OCI-M2 (cell line): ENCODE results near the gene KRTAP10-5.
"Not testable (repeated sequence)": the region's sequence is repeated elsewhere in the genome, so short reads cannot be mapped to it uniquely, and the experiment has no call there.

Source experiments
- DNase-seq: peaks from one replicate; lab custom pipeline; 2025; ENCODE audit not compliant: unreplicated experiment; lab: John Stamatoyannopoulos, UW

Gene KRTAP10-5

DNA sequence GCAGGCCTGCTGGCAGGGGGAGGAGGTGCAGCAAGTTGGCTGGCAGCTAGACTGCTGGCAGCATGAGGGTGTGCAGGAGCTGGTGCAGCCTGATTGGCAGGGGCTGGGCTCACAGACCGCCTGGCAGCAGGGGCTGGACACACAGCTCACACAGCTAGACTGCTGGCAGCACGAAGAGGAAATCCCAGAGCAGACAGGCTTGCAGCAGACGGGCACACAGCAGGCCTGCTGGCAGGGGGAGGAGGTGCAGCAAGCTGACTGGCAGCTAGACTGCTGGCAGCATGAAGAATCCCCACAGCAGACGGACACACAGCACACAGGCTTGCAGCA lies 11.4 kb upstream of the KRTAP10-5 start:
- DNase-seq = not testable (repeated sequence)

- not testable (repeated sequence) for DNase-seq
Measured at GRCh38 chr21:44590897-44591800, 10.7 kb upstream of the KRTAP10-5 start.

DNA sequence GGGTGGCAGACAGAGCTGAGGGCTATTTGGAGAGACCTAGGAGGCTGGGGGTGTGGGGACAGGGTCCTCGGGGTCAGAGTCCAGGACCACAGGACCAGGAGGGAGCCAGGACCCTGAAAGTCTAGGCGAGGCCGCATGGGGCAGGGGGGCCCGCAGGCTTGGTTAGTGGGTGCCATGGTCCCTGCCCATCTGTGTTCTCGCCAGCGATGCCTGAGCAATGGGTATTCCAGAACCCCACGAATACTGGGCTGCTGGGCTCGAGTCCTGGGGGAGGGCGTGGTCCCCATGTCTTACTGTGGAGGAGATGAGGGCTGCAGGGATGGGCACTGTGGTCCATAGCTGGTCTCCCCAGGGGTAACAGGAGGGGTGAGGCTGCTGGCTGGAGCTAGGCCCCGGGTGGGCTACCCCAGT lies 9.9 kb upstream of the KRTAP10-5 start:
- no peak for DNase-seq

DNA sequence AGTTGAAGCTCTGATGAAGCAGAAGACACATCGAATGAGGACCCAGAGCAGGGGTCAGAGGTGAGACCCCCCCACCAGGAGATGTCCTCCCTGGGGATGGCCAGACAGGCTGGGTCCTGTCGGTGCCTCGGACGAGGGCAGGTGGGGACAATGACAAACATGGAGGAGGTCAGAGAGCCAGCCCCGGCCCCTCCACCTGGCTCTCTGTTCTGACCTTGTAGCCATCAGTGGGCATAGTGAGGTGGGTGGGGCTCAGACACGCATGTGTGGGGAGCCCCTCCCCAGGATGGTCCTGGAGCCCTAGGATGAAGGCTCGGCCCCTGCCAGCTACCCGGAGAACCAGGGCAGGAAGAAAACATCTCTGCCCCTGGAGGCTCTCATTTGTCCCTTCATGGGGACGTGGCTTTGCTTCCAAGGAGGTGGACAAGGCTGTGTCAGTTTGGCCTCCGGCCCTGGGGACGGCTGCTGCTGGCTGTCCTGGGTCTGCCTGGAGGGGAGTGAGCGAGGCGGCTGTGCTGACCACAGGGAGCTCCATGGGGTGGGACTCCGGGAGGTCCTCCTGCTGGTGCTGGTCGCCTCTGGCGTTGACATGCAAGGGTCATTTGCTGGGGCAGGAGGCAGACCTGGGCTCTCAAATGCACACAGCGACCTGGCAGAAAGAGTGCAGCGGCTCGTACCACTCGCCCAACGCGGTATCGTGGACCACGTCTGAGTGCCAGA lies 9.3 kb upstream of the KRTAP10-5 start:
- no peak for DNase-seq

DNA sequence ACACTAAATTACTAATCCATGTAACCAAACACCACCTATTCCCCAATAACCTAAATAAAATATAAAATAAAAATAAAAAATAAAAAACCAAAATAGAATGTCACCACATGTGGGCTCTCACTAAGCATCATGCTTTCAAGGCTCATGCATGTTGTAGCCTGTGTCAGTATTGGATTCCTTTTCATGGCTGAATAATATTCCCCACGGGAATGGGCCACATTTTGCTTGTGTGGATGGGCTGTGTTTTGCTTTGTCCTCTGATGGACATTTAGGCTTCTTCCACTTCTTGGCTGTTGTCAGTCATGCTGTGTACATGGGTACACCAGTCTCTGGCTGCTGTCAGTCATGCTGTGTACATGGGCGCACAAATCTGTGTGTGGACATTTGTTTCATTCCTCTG lies 8.7 kb upstream of the KRTAP10-5 start:
- no peak for DNase-seq

DNA sequence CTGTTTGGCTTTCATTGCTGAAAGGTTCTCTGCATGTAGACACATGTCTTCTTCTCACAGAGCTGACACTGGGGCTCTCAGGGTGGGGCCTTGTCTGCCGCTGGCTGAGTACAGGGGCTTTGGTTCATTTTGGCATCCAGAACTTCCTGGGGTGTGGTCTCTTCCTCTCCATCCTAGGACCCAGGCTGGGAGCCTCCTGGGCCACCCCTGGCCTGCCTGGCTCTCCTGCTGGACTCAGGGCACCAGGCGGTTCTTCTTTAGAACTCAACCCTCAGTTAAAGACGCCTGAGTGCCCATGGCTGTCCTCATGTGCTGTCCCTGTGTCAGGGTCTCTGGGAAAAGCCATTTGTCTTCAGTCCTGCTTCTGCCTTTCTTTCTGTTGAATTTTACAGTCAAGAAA lies 5.5 kb upstream of the KRTAP10-5 start:
- no peak for DNase-seq

GRCh38 chr21:44583800-44584147 lies 3.4 kb upstream of the KRTAP10-5 start:
- DNase-seq = no peak

DNA sequence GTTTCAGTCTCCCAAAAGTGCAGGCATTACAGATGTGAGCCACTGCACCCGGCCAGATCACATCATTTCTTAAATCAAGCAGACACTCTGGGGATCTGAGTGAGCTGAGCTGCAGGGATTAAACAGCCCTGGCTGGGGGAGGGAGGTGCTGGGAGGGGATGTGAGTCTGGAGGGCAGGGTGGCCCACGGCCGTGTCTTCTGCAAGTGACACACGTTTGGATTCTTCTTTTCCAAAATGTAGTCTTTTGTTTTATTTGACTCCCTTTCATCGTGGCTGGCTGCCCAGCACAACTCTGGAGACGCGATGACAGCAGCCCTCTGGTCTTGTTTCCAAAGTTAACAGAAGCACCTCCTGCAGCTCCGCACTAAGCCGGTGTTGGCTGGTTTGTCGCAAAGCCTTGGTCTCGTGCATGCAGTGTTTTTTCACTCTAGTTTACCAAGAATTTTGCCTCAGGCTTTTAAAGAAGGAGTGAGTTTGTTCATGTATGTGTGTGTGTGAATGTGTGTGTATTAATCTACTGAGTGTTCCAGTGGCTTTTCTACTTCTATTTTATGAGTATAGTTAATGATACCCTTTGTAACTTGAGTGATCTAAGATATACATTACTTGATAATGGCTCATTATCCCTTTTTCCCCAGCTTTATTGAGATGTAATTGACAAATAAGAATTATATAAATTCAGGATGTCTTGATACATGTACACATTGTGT lies 2.8 kb upstream of the KRTAP10-5 start:
- no peak for DNase-seq

DNA sequence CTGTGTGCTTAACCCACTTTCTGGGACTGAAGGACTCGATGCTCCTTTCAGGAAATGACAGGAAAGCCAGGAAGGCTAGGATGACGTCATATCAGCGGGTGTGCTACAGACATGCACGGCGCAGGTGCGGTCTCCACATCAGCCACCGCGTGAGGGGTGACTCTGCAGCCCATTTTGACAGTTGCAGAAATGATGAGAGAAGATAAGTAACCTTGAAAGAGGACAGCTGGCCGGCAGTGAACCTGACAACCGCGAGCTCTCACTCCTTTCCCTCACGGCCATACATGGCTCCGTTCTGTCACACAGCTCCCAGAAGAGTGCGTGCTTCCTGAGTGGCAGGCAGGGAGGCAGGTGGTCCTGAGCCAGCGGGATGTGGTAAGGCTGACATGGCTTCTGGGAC lies 1.7 kb upstream of the KRTAP10-5 start:
- no peak for DNase-seq

GRCh38 chr21:44581158-44581557 lies 754 bp upstream of the KRTAP10-5 start:
- no peak for DNase-seq

- DNase-seq = no peak
Measured at GRCh38 chr21:44579833-44580144, 615 bp downstream of the KRTAP10-5 start.

- DNase-seq = no peak
Measured at GRCh38 chr21:44579056-44579832, 1.2 kb downstream of the KRTAP10-5 start.

DNA sequence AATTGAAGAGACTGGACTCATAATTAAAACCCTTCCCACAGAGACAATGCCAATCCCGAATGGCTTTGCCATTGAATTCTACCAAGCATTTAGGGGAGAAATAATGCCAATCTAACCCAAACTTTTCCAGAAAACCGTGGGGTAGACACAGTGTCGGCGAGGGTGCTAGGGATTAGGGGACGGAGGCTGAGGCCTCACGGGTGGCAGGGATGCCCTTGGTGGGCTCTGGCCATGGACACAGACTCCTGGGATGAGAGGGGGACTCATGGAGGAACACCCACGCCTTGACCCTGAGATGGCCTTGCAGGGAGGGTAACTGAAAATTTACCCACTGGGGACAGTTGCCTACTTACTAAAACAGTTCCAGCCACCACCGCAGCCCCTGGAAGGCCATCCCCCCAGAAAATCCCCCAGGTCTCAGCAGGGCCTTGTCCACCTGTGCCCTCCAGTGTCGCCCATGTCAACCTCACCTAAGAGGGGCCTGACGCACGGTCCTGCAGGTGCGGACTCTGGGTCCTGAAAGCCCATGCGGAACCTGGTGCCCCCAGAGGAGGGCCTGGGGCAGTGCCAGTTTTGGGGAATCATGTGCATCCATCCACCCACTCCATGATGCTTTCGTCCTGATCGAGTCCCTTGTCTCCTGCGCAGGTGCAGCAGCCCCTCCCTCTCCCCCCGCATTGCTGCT lies 1.9 kb downstream of the KRTAP10-5 start:
- DNase-seq = no peak

DNA sequence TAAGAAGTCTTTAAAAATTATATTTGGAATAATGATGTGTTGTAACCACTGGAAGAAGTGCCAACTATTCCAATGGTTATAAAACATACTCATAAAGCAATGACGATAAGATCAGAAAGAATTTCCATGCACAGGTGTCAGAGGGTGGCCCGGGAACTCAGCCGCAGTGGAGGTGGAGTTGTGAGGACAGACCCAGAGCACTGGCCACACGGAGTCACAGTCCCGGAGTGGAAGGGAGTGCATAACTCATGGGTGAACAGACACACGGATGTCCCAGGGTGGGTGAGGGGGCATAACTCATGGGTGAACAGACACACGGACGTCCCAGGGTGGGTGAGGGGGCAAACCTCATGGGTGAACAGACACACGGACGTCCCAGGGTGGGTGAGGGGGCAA lies 4.4 kb downstream of the KRTAP10-5 start:
- DNase-seq = no peak

- no peak for DNase-seq
Measured at GRCh38 chr21:44575307-44576024, 4.9 kb downstream of the KRTAP10-5 start.

DNA sequence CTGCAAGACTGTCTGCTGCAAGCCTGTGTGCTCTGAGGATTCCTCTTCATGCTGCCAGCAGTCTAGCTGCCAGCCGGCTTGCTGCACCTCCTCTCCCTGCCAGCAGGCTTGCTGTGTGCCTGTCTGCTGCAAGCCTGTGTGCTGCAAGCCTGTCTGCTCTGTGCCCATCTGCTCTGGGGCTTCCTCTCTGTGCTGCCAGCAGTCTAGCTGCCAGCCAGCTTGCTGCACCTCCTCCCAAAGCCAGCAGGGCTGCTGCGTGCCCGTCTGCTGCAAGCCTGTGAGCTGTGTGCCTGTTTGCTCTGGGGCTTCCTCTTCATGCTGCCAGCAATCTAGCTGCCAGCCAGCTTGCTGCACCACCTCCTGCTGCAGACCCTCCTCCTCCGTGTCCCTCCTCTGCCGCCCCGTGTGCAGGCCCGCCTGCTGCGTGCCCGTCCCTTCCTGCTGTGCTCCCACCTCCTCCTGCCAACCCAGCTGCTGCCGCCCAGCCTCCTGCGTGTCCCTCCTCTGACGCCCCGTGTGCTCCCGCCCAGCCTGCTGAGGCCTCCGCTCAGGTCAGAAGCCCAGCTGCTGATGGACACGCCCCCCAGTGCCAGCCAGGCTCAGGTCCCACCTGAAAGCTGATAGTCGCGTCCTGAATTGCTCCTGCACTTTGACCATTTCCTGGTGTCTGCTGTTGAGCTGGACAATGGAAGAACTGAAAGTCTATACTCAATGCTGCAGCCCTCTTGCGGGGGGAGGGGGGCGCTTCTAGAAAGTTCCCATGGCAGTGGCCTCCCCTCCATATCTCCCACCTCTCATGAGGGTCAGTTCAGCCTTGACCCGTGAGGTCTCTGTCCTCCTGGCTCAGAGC lies 5.7 kb downstream of the KRTAP10-5 start:
- no peak for DNase-seq

DNA sequence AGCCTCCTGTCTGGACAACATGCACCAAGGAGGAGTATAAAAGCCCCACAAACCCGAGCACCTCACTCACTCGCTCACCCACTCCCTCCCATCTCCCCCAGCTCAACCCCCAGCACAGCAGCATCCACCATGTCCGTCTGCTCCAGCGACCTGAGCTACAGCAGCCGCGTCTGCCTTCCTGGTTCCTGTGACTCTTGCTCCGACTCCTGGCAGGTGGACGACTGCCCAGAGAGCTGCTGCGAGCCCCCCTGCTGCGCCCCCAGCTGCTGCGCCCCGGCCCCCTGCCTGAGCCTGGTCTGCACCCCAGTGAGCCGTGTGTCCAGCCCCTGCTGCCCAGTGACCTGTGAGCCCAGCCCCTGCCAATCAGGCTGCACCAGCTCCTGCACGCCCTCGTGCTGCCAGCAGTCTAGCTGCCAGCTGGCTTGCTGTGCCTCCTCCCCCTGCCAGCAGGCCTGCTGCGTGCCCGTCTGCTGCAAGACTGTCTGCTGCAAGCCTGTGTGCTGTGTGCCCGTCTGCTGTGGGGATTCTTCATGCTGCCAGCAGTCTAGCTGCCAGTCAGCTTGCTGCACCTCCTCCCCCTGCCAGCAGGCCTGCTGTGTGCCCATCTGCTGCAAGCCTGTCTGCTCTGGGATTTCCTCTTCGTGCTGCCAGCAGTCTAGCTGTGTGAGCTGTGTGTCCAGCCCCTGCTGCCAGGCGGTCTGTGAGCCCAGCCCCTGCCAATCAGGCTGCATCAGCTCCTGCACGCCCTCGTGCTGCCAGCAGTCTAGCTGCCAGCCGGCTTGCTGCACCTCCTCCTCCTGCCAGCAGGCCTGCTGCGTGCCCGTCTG lies 6.6 kb downstream of the KRTAP10-5 start, which contains the start of gene KRTAP10-4:
Gene KRTAP10-4, plus strand, starts transcription at position 100 of the 827 bp plus-strand sequence. Its CDS starts 30 bp downstream, at position 130.
- not testable (repeated sequence) for DNase-seq

DNA sequence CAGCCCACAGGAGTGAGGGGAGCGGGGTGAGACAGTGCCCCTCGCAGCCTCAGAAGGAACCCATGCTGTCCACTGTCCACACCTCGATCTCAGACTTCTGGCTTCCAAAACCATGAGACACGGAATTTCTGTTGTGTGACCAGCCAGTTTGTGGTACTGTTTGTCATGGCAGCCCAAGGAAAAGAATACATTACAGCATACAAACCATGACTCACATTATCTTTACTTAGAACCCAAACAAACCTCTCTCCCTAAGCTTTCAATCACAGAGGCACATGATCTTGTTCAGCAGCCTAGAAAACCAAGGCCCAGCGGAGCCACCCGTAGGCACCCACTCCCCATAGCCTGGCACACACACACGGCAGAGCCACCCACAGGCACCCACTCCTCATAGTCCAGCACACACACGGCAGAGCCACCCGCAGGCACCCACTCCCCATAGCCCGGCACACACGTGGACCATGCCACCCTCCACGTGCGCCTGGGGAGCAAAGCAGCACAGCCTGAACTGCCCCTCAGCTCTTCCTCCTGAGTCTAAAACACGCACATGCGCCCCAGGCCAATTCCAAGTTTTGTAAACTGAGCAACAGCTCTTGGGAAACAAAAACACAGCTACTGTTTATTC lies 7.3 kb downstream of the KRTAP10-5 start:
- DNase-seq = no peak
